ENCODE measurements around the gene CORO6.

The CORO6 gene

DNA sequence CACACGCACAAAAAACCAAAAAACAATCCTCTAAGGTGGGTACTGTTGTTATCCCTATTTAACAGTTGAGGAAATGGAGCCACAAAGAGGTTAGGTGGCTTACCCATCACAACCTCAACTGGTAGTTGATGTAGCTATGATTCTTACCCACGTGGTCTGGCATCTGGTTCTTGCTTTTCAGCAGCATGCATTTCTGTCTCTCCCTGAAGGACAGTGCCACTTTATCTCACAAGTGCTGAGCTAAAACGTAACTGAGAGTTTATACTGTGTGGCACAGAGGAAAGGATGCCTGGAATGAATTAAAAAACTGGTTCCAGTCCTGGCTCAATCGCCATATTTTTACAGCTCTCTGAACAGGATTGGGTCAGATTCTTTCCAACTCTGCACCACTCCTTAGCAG, 1.9 kb upstream of the CORO6 start:
- H3K27ac ChIP-seq: no peak overlapping the region
- H3K27me3 ChIP-seq (ENCODE audit: insufficient read depth, low read depth, severe bottlenecking): no peaks in the 10 kb centered on the region

DNA sequence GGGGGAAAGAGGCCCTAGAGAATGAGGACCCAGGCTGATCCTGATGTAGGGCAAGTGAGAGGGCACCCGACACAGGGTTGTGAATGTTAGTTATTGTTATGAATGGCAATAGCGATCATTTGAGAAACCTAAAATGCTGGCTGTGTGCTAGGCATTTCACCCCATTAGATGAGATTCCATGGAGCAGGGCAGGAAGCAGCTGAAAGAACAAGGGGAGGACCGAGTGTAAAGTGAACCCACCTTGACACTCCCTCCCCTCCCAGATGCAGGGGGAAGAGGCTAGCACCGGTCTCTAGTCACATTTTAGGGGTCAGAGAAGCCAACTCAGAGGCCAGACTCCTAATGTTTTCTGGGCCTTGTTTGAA, 553 bp upstream of the CORO6 start:
- TF ChIP-seq, protein P1, sequence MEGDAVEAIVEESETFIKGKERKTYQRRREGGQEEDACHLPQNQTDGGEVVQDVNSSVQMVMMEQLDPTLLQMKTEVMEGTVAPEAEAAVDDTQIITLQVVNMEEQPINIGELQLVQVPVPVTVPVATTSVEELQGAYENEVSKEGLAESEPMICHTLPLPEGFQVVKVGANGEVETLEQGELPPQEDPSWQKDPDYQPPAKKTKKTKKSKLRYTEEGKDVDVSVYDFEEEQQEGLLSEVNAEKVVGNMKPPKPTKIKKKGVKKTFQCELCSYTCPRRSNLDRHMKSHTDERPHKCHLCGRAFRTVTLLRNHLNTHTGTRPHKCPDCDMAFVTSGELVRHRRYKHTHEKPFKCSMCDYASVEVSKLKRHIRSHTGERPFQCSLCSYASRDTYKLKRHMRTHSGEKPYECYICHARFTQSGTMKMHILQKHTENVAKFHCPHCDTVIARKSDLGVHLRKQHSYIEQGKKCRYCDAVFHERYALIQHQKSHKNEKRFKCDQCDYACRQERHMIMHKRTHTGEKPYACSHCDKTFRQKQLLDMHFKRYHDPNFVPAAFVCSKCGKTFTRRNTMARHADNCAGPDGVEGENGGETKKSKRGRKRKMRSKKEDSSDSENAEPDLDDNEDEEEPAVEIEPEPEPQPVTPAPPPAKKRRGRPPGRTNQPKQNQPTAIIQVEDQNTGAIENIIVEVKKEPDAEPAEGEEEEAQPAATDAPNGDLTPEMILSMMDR (IDR thresholded peaks at IDR 0.05; ENCODE audit: low read depth, low read length): no peak
- Histone ChIP-seq H3K27ac (peak overlapping the region; percentile 53), H3K36me3 (no peaks in the 10 kb centered on the region; the same call in 1 of the 2 replicates), H3K27me3 (ENCODE audit: insufficient read depth, low read depth, severe bottlenecking) (no peaks in the 10 kb centered on the region), H3K4me3 (ENCODE audit: low read depth, low read length) (peak overlapping the region; percentile 49), H3K9me3 (ENCODE audit: severe bottlenecking) (no peaks in the 10 kb centered on the region)
- no peak for DNase-seq

More for the DNA sequence above, 1.9 kb upstream of the CORO6 start:
- no peak for DNase-seq
- no peaks in the 10 kb centered on the region for H3K9me3 ChIP-seq (ENCODE audit: severe bottlenecking)
- H3K4me3 ChIP-seq (ENCODE audit: low read depth, low read length): no peak overlapping the region
- H3K36me3 ChIP-seq: no peaks in the 10 kb centered on the region; the same call in 1 of the 2 replicates
- TF ChIP-seq, protein P1 (IDR thresholded peaks at IDR 0.05; ENCODE audit: low read depth, low read length): no peak

DNA sequence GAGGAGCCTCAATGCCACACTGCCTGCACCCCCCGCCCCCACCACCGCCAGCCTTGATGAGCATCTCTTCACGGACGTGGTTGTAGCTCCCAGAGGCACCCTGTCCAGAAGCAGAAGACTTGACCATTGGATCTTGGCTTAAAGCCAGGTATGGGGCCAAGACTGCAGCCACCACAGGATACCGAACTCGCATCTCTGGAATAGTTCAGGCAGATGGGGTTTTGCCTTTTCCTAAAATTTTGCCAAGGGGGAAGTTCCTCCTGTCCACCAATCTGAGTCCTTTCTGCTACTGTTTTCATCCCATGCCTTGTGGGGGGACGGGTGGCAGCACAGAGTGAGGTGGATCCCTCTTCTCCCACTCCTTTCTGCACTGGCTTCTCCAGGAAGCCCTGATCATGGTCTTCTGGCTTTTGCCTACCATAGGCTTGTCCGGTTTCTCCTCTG, 939 bp downstream of the CORO6 start:
- no peak overlapping the region for H3K4me3 ChIP-seq (ENCODE audit: low read depth, low read length)
- DNase-seq: no peak
- H3K27ac ChIP-seq: no peak overlapping the region
- no peaks in the 10 kb centered on the region for H3K9me3 ChIP-seq (ENCODE audit: severe bottlenecking)
- no peaks in the 10 kb centered on the region; the same call in 1 of the 2 replicates for H3K36me3 ChIP-seq
- TF ChIP-seq, protein P1 (IDR thresholded peaks at IDR 0.05; ENCODE audit: low read depth, low read length): no peak
- H3K27me3 ChIP-seq (ENCODE audit: insufficient read depth, low read depth, severe bottlenecking): peaks cover 2% of the 10 kb centered on the region

DNA sequence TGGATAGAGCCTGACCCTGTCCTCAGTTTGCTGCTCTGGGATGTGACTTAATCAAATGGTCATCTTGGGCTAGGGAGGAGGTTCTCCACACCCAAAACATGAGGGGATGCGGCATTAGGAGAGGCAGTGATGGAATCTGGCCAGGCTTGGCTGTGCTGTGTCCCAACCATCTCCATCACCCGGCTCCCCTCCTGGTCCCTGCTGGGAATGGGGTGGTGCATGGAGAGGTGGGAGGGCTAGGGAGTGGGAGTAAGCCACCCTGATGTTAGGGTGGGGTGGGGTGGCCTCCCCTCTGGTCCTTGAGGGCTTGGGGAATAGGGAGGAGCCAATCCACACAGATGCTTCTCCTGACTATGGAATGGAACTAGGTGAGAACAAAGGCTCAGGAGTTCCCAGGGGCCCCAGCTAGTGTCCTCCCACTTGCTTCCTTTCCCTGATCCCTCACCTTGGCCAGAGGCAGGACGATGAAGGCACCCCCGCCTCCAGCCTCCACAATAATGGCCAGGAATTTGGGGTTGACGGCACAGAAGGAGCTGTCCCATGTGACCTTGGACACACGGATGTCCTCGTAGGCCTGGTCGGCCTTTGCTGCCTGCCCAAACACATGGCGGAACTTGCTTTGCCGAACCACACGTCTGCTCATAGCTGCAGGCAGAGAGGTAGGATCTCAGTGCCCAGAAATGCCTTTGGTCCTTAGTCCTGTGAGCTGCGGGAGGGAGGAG, 1.8 kb downstream of the CORO6 start:
- Histone ChIP-seq H3K27me3 (ENCODE audit: insufficient read depth, low read depth, severe bottlenecking) (peaks cover 6% of the 10 kb centered on the region), H3K27ac (no peak overlapping the region), H3K9me3 (ENCODE audit: severe bottlenecking) (no peaks in the 10 kb centered on the region), H3K36me3 (no peaks in the 10 kb centered on the region; the same call in 1 of the 2 replicates), H3K4me3 (ENCODE audit: low read depth, low read length) (no peak overlapping the region)
- no peak for DNase-seq
- TF ChIP-seq, protein P1 (IDR thresholded peaks at IDR 0.05; ENCODE audit: low read depth, low read length): no peak

DNA sequence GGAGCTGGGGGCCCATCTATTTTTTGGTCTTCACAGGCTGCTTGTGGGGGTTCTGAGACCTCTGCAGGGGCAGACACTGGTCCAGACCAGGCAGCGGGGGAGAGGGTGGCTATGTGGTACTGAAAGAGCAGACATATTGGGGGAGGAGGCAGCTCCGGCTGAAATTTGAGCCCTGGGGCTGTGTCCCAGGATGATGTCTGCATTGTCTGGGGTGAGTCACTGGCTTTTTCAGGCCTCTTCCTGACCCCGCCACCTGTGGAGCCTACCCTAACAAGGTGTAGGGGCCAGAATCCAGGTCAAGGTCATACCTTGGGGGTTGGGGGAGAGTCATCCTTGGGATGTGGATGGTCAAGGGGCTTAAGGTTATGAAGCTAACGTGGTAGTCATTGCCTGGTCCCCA, 2.4 kb downstream of the CORO6 start:
- no peak for DNase-seq
- no peak overlapping the region for H3K27ac ChIP-seq
- peaks cover 6% of the 10 kb centered on the region for H3K27me3 ChIP-seq (ENCODE audit: insufficient read depth, low read depth, severe bottlenecking)

More for the DNA sequence above, 2.4 kb downstream of the CORO6 start:
- TF ChIP-seq, protein P1 (IDR thresholded peaks at IDR 0.05; ENCODE audit: low read depth, low read length): no peak
- Histone ChIP-seq H3K36me3 (no peaks in the 10 kb centered on the region; the same call in 1 of the 2 replicates), H3K9me3 (ENCODE audit: severe bottlenecking) (no peaks in the 10 kb centered on the region), H3K4me3 (ENCODE audit: low read depth, low read length) (no peak overlapping the region)
